GM12878 (cell line): ENCODE data around the gene CFAP92. TPM values are rescaled to one million over a fixed set of nuclear protein-coding genes. Genes with fewer than 3 reads are reported as not detected.
A peak's percentile ranks its signal among the peaks of the same experiment; 100 is the strongest.

Source experiments
- ATAC-seq: fragments of 200-7000 bp; cut with Tn5 transposase; 3 replicates; pipeline ENCODE4 v1.9.1; 2020; ENCODE audit warnings: mild to moderate bottlenecking, moderate library complexity
- BruUV-seq: library from RNA; stranded (reverse); fragments of 400-500 nt; replicated peaks from 2 replicates; lab custom pipeline; 2021; lab: Mats Ljungman, UMichigan
- CTCF ChIA-PET: fragments of 300-600 bp; sonication (Branson Sonifier 250); formaldehyde crosslinking; extraction: SDS; loops from one replicate; lab custom pipeline; 2021; ENCODE audit warnings: inconsistent platforms; lab: Yijun Ruan, JAX
- POLR2A ChIA-PET: fragments of 350-600 bp; formaldehyde crosslinking; extraction: SDS; loops from one replicate; lab custom pipeline; 2021; ENCODE audit warnings: inconsistent platforms; lab: Charles Lee
- RAD21 ChIA-PET: fragments of 300-600 bp; sonication (Branson Sonifier 250); formaldehyde crosslinking; loops from one replicate; lab custom pipeline; 2023; ENCODE audit warnings: antibody characterized with exemption; ENCODE audit not compliant: unreplicated experiment; lab: Charles Lee
- SMC1A ChIA-PET: fragments of 300-600 bp; sonication (Branson Sonifier 250); formaldehyde crosslinking; loops from one replicate; lab custom pipeline; 2023; ENCODE audit not compliant: unreplicated experiment, uncharacterized antibody; lab: Charles Lee
- DNase-seq: peaks from one replicate; pipeline ENCODE4 v3.0.0-alpha.2; 2011; ENCODE audit warnings: low read depth, low spot score
- FAIRE-seq: peaks from 3 replicates; lab custom pipeline; 2011; peaks lifted over from hg19 to GRCh38; lab: Jason Lieb, UNC
- H2AFZ ChIP-seq: 2 replicates; pipeline ENCODE4 v1.6.0; 2011; ENCODE audit warnings: low read depth, low read length, control low read depth; ENCODE audit not compliant: control insufficient read depth
- H3K27ac ChIP-seq: 2 replicates; pipeline ENCODE4 v1.5.1; 2011; ENCODE audit warnings: control low read depth; ENCODE audit not compliant: control insufficient read depth, insufficient read depth
- H3K27me3 ChIP-seq, 2 experiments: replicated peaks in 1 of 2; 2 replicates each; pipeline versions ENCODE4 v1.6.0 to v1.6.1; 2011; ENCODE audit warnings: low read length in 1 of 2; ENCODE audit not compliant: control insufficient read depth in 2 of 2, insufficient read depth in 2 of 2
- H3K36me3 ChIP-seq, 2 experiments: 2 replicates each; pipeline ENCODE4 v1.5.1; 2011; ENCODE audit warnings: low read length in 1 of 2; ENCODE audit not compliant: control insufficient read depth in 2 of 2, insufficient read depth in 2 of 2
- H3K4me1 ChIP-seq: 2 replicates; pipeline ENCODE4 v1.6.1; 2011; ENCODE audit warnings: mild to moderate bottlenecking, low read length, moderate library complexity, mixed read lengths; ENCODE audit not compliant: control insufficient read depth, insufficient read depth
- H3K4me2 ChIP-seq: 2 replicates; pipeline ENCODE4 v1.6.0; 2011; ENCODE audit warnings: control low read depth; ENCODE audit not compliant: control insufficient read depth, insufficient read depth
- H3K4me3 ChIP-seq: fragments of 200-600 bp; sonication (generic); 2 replicates; pipeline ENCODE4 v1.5.1; 2016
- H3K79me2 ChIP-seq: 2 replicates; pipeline ENCODE4 v1.6.0; 2011; ENCODE audit warnings: low read length; ENCODE audit not compliant: control insufficient read depth, insufficient read depth
- H3K9ac ChIP-seq: 2 replicates; pipeline ENCODE4 v1.8.0; 2011; ENCODE audit warnings: low read length, control low read depth, mixed read lengths; ENCODE audit not compliant: control insufficient read depth, insufficient read depth
- H3K9me3 ChIP-seq: replicated peaks from 3 replicates; pipeline ENCODE4 v1.5.1; 2011; ENCODE audit warnings: mild to moderate bottlenecking, low read length; ENCODE audit not compliant: control insufficient read depth, insufficient read depth
- H4K20me1 ChIP-seq: 2 replicates; pipeline ENCODE4 v1.6.0; 2011; ENCODE audit not compliant: control insufficient read depth, insufficient read depth
- BCL11A ChIP-seq: IDR thresholded peaks from 2 replicates; pipeline ENCODE4 v1.6.1; 2011; ENCODE audit warnings: low read depth, low read length
- CBX3 ChIP-seq: fragments of 200-600 bp; sonication (generic); IDR thresholded peaks from 2 replicates; pipeline ENCODE4 v1.6.1; 2016; ENCODE audit warnings: low read depth, borderline replicate concordance
- CEBPB ChIP-seq, 2 experiments: fragments of 150-350 bp in 1 of 2; IDR thresholded peaks; 2 replicates each; pipeline ENCODE4 v1.6.1; 2012 to 2014; ENCODE audit warnings: low read depth in 2 of 2, low read length in 2 of 2, borderline replicate concordance in 1 of 2, inconsistent platforms in 1 of 2
- FOXK2 ChIP-seq: fragments of 450-650 bp; IDR thresholded peaks from 2 replicates; pipeline ENCODE4 v1.6.1; 2017; ENCODE audit warnings: mild to moderate bottlenecking, moderate library complexity
- HCFC1 ChIP-seq: fragments of 150-350 bp; IDR thresholded peaks from 2 replicates; pipeline ENCODE4 v1.6.1; 2014; ENCODE audit warnings: low read length
- HDAC2 ChIP-seq: fragments of 200-600 bp; sonication (generic); IDR thresholded peaks from 2 replicates; pipeline ENCODE4 v1.6.1; 2017
- LARP7 ChIP-seq: fragments of 450-650 bp; IDR thresholded peaks from 2 replicates; pipeline ENCODE4 v1.6.1; 2017; ENCODE audit warnings: mild to moderate bottlenecking
- MTA2 ChIP-seq: fragments of 450-650 bp; IDR thresholded peaks from 2 replicates; pipeline ENCODE4 v1.6.1; 2016; ENCODE audit warnings: low read depth, mild to moderate bottlenecking, moderate library complexity
- MYC ChIP-seq: IDR thresholded peaks from 2 replicates; pipeline ENCODE4 v1.6.1; 2011; ENCODE audit warnings: mild to moderate bottlenecking, low read length, moderate library complexity, inconsistent platforms; ENCODE audit not compliant: insufficient read depth, insufficient replicate concordance, insufficient read length, severe bottlenecking
- NRF1 ChIP-seq: conservative IDR thresholded peaks from 2 replicates; pipeline ENCODE4 v1.6.1; 2011; ENCODE audit warnings: mild to moderate bottlenecking, low read depth, low read length, improper control_type of control experiment
- POLR2A ChIP-seq: IDR thresholded peaks from 2 replicates; pipeline ENCODE4 v1.6.1; 2011; ENCODE audit warnings: low read depth, mild to moderate bottlenecking, low read length
- TCF3 ChIP-seq: IDR thresholded peaks from 2 replicates; pipeline ENCODE4 v1.6.1; 2012; ENCODE audit warnings: low read depth, mild to moderate bottlenecking, low read length, borderline replicate concordance; ENCODE audit not compliant: insufficient read depth
- ZBED1 ChIP-seq: IDR thresholded peaks from 2 replicates; pipeline ENCODE4 v1.6.1; 2016; ENCODE audit warnings: borderline replicate concordance
- ZSCAN29 ChIP-seq: fragments of 450-650 bp; IDR thresholded peaks from 2 replicates; pipeline ENCODE4 v1.6.1; 2017; ENCODE audit warnings: mild to moderate bottlenecking, moderate library complexity
- WGBS: methylation state at CpG from one replicate; pipeline ENCODE4 v1.1.6; 2016; ENCODE audit warnings: low lambda C conversion rate; ENCODE audit not compliant: insufficient replicate concordance, insufficient coverage; ENCODE audit errors: missing lambda C conversion rate; 5-methylcytosine and 5-hydroxymethylcytosine counted together
- in situ Hi-C: fragments of 300-500 bp; cut with MboI; formaldehyde crosslinking; loops from 9 replicates; pipeline ENCODE4 v1.14.3; 2018; ENCODE audit warnings: mixed read lengths
- intact Hi-C: fragments of 100-400 bp; cut with micrococcal nuclease; formaldehyde crosslinking; loops from one replicate; pipeline ENCODE4 v1.14.2; 2022; ENCODE audit not compliant: unreplicated experiment
- polyA plus RNA-seq, 11 experiments: library from polyadenylated mRNA; depleted of rRNA in 4 of 11; unstranded in 6 of 11; stranded (reverse) in 5 of 11; fragments of >200 nt; fragmentation: Nextera tagmentation in 4 of 11; fragmentation: Illumina TruSeq in 1 of 11; extraction: Ambion mirVana in 4 of 11; extraction: Trizol in 1 of 11; gene quantifications; 1 replicate in 1 of 11; 2 replicates in 10 of 11; pipeline versions ENCODE4 v1.2.1 to v1.2.3, GENCODE V29; 2011 to 2016; ENCODE audit warnings: inconsistent platforms in 2 of 11, missing spikeins in 2 of 11, low read depth in 1 of 11
- total RNA-seq, 4 experiments: library from RNA; depleted of rRNA in 3 of 4; stranded (reverse); fragments of >200 nt in 3 of 4; fragmentation: Illumina TruSeq in 1 of 4; extraction: Trizol in 1 of 4; gene quantifications; 2 replicates each; pipeline versions ENCODE4 v1.2.1 to v1.2.3, GENCODE V29; 2013 to 2021
- TF ChIP-seq, protein P1 (sequence below): fragments of 450-650 bp; IDR thresholded peaks from 2 replicates; pipeline ENCODE4 v1.6.1; 2017; ENCODE audit warnings: mild to moderate bottlenecking
- TF ChIP-seq, protein P2 (sequence below): fragments of 450-650 bp; formaldehyde crosslinking; IDR thresholded peaks from 2 replicates; pipeline ENCODE4 v1.4.0; 2022; ENCODE audit warnings: mild to moderate bottlenecking, moderate library complexity

Gene CFAP92
- total and polyA plus RNA-seq, 10 of the 15 experiments (the other 5 are each of a cell fraction or from before 2014, with no cell fraction given), result 0.05 to 0.52 (median 0.14) TPM; not detected in 7

DNA sequence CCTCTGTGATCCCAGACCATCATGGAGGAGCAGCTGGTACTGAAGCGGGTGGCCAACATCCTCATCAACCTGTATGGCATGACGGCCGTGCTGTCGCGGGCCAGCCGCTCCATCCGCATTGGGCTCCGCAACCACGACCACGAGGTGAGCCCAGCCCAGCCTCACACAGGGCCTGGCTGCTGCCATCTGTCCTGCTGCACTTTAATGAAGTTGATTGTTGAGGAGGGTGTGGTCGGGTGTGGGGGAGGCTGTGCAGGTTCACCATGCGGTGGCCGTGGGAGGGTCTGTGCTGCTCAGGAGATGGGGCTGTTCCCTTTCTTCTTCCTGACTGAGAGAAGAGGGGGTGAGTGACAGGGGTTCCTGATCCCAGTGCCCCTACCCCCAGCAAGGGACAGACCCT is 83.9 kb downstream of the CFAP92 start:
- Histone ChIP-seq H3K9me3 (no peaks in the 10 kb centered on the region), H3K27ac (no peak overlapping the region), H3K9ac (no peak overlapping the region), H3K4me3 (no peak overlapping the region), H3K36me3 (peaks cover 17 to 29% of the 10 kb centered on the region in 2 experiments), H3K79me2 (no peaks in the 10 kb centered on the region), H4K20me1 (no peaks in the 10 kb centered on the region), H3K27me3 (no peaks in the 10 kb centered on the region), H3K4me2 (no peak overlapping the region), H3K4me1 (no peaks in the 10 kb centered on the region), H2AFZ (no peak overlapping the region)
- SMC1A ChIA-PET, result no interaction called here
- intact Hi-C loops, result no loop called here
- in situ Hi-C loops, result no loop called here
- RAD21 ChIA-PET, result no interaction called here
- no TSS peak for BruUV-seq
- FAIRE-seq (no peak), DNase-seq (no peak), ATAC-seq (no peak)
- TF ChIP-seq POLR2A, result peak; percentile 23; the same call in 1 of the 2 replicates
- no peak for TF ChIP-seq BCL11A
- WGBS, result 91% methylated on average over 13 of the region's 13 CpGs
- POLR2A ChIA-PET, result no interaction called here
- CTCF ChIA-PET, result no interaction called here

DNA sequence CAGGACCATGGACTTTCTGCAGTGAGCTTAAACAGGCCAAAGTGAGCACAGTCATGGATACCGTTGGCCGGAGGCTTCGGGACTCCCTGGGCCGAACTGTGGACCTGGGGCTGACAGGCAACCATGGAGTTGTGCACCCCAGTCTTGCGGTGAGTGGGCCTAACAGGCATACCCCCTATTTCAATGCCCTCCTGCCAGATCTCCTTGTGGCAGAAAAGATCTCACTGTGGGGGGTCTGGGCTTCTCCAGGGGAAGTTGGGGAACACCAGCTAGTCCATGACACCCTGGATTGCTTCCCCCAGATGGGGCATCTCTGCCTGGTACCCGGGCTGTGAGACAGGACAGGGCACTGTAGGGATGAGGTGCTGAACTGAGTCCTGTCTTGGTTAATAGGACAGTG is 84.9 kb downstream of the CFAP92 start:
- CTCF ChIA-PET, result no interaction called here
- ATAC-seq, result no peak
- Histone ChIP-seq H2AFZ (no peak overlapping the region), H3K79me2 (no peaks in the 10 kb centered on the region), H3K27ac (no peak overlapping the region), H3K4me1 (no peaks in the 10 kb centered on the region), H3K36me3 (peaks cover 24 to 26% of the 10 kb centered on the region in 2 experiments), H3K4me2 (no peak overlapping the region), H3K9ac (no peak overlapping the region), H3K27me3 (no peaks in the 10 kb centered on the region), H3K4me3 (no peak overlapping the region), H3K9me3 (no peaks in the 10 kb centered on the region), H4K20me1 (no peaks in the 10 kb centered on the region)
- in situ Hi-C loops (no loop called here), intact Hi-C loops (no loop called here)
- POLR2A ChIA-PET, result no interaction called here
- DNase-seq, result no peak
- SMC1A ChIA-PET, result no interaction called here
- BruUV-seq, result no TSS peak
- 95% methylated on average over 6 of the region's 6 CpGs for WGBS
- RAD21 ChIA-PET, result no interaction called here
- FAIRE-seq, result no peak
- TF ChIP-seq ZSCAN29, result no peak
- TF ChIP-seq FOXK2, result no peak
- TF ChIP-seq, protein P1, sequence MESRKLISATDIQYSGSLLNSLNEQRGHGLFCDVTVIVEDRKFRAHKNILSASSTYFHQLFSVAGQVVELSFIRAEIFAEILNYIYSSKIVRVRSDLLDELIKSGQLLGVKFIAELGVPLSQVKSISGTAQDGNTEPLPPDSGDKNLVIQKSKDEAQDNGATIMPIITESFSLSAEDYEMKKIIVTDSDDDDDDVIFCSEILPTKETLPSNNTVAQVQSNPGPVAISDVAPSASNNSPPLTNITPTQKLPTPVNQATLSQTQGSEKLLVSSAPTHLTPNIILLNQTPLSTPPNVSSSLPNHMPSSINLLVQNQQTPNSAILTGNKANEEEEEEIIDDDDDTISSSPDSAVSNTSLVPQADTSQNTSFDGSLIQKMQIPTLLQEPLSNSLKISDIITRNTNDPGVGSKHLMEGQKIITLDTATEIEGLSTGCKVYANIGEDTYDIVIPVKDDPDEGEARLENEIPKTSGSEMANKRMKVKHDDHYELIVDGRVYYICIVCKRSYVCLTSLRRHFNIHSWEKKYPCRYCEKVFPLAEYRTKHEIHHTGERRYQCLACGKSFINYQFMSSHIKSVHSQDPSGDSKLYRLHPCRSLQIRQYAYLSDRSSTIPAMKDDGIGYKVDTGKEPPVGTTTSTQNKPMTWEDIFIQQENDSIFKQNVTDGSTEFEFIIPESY, result no peak
- TF ChIP-seq CBX3, result no peak
- no peak for TF ChIP-seq HDAC2
- no peak for TF ChIP-seq CEBPB (IDR thresholded peaks at IDR 0.05; ENCODE audit: borderline replicate concordance in 1 of 2, low read depth in 2 of 2, low read length in 2 of 2)
- no peak for TF ChIP-seq MTA2
- TF ChIP-seq HCFC1, result no peak
- no peak for TF ChIP-seq TCF3
- TF ChIP-seq MYC, result no peak
- TF ChIP-seq ZBED1, result no peak
- TF ChIP-seq LARP7, result no peak
- TF ChIP-seq, protein P2, sequence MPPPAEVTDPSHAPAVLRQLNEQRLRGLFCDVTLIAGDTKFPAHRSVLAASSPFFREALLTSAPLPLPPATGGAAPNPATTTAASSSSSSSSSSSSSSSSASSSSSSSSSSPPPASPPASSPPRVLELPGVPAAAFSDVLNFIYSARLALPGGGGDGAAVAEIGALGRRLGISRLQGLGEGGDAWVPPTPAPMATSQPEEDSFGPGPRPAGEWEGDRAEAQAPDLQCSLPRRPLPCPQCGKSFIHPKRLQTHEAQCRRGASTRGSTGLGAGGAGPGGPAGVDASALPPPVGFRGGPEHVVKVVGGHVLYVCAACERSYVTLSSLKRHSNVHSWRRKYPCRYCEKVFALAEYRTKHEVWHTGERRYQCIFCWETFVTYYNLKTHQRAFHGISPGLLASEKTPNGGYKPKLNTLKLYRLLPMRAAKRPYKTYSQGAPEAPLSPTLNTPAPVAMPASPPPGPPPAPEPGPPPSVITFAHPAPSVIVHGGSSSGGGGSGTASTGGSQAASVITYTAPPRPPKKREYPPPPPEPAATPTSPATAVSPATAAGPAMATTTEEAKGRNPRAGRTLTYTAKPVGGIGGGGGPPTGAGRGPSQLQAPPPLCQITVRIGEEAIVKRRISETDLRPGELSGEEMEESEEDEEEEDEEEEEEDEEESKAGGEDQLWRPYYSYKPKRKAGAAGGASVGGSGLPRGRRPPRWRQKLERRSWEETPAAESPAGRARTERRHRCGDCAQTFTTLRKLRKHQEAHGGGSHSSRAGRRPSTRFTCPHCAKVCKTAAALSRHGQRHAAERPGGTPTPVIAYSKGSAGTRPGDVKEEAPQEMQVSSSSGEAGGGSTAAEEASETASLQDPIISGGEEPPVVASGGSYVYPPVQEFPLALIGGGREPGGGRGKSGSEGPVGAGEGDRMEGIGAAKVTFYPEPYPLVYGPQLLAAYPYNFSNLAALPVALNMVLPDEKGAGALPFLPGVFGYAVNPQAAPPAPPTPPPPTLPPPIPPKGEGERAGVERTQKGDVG, result no peak
- TF ChIP-seq NRF1, result no peak
